NOMO-1 (cell line): ENCODE results near the gene ZFHX3.

ENCODE experiments used
- DNase-seq, 2 experiments: peaks; one replicate each; lab custom pipeline; 2025; ENCODE audit not compliant: unreplicated experiment in 2 of 2; lab: John Stamatoyannopoulos, UW

Gene ZFHX3

GRCh38 chr16:72857834-72858664, 189.9 kb downstream of the ZFHX3 start:
- no peak for DNase-seq

GRCh38 chr16:72856797-72857196, 191.1 kb downstream of the ZFHX3 start:
- no peak for DNase-seq

- DNase-seq, result no peak
Measured at GRCh38 chr16:72854267-72854959, 193.5 kb downstream of the ZFHX3 start.

- peak; percentile 72 to 80 for DNase-seq
Measured at GRCh38 chr16:72853575-72854266, 194.2 kb downstream of the ZFHX3 start.

- DNase-seq, result no peak
Measured at GRCh38 chr16:72852421-72852820, 195.5 kb downstream of the ZFHX3 start.

- DNase-seq, result no peak
Measured at GRCh38 chr16:72850853-72851252, 197.1 kb downstream of the ZFHX3 start.

- DNase-seq, result no peak
Measured at GRCh38 chr16:72850021-72850420, 197.9 kb downstream of the ZFHX3 start.

GRCh38 chr16:72848759-72849664, 198.9 kb downstream of the ZFHX3 start:
- no peak for DNase-seq

GRCh38 chr16:72848028-72848400, 199.9 kb downstream of the ZFHX3 start:
- no peak for DNase-seq

GRCh38 chr16:72847187-72848027, 200.5 kb downstream of the ZFHX3 start:
- peak in 1 of 2 experiments; percentile 7 for DNase-seq

DNA sequence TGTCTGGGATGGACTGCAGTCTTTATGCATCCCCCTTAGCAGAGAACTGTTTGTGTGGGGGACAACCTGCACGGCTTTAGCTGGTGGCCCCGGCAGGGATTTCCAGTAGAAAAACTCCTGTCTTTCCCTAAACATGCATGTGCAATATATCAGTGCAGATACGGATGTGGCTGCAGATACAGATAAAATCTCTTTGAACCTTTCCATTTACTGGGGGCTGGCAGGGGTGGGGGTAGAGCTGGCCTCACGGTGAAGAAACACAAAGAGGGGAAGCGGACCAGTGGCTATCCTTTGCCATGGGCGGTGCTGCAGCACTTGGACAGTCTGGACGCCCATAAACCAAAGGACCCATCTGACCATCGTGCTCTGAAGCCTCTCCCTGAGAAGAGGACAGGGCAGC, 201.3 kb downstream of the ZFHX3 start:
- no peak for DNase-seq

- DNase-seq, result no peak
Measured at GRCh38 chr16:72845322-72846020, 202.5 kb downstream of the ZFHX3 start.

DNA sequence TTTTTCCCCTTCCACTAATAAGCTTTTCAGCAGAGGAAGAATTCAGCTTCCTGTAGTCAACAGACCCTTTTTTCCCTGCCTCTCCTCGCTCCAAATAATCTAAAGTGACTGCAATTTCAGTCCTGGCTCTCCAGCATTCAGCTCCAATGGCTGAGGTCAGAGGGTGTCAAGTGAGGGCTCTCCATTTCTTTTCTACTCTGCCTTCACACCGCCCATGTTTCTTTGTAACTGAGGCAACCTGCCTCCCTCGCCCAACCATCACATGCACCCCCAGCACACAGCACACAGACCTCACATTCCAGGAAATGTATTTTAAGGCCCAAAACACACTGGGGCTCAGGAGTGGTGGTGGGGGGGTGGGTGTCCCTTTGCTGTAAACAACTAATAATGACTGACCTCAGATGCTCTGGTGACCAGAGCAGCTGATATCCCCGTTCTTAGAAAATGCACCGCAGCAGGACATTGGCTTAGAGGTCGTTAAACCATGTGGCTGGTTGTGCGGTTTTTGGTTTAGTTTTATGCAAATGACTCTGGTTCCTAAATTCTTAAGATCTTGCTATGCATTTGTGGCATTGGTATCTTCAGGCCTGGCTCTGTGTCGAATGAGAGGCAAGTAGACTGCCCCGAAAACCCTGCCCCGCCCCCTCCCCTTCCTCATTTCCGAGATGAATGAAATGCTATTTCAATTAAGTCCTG, 203.6 kb downstream of the ZFHX3 start:
- DNase-seq, result peak in 1 of 2 experiments; percentile 50

DNA sequence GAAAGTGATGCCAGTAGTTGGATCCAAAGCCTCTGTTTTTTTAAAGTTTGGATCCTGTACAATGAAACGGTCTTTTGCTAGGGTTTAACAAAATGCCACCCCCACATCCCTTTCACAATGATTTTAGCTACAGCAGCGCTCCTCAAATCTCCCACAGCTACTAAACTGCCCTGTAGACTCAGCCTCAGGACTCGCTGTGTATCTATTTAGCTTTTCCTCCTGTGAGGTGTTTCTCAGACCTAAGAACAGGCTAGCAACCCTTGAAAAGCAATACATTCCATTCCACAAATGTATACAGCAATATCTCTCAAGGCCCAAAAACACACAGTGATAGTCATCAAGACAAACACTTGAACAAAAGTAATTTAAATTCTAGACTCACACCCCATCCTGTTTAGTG, 206.4 kb downstream of the ZFHX3 start:
- no peak for DNase-seq

DNA sequence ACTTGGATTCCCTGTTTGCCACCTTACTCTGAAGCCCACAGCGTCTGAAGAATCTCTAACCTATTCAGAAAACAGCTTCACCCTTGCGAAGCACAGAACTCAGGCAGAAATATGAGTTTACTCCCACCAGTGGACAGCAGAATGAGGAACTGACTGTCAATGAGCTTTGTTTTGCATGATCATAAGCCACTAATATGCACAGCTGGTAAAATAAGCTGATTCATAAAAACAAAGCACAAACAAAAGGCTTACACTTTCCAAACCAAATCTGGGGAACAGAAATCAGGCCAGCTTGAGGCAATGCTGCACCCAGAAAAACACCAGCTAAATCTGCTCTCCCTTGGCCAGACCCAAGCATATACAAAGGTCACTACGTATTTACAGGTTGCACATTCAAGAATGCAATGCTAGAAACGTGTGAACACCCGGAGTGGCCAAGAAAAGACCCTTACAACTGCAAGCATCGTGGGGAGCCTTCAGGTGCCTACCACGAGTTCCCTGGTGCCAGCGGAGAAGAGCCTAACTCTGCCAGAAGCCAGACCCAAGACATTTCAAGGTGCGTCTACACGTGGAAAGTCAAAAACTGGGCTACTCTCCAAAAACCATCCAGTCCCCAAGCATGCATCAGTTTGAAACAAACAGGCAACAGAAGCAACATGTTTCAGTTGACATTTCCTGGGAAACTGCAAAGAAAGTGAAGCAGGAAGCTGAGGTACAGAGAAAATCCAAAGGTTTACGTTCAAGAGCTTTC, 207.1 kb downstream of the ZFHX3 start:
- peak in 1 of 2 experiments; percentile 52 for DNase-seq

DNA sequence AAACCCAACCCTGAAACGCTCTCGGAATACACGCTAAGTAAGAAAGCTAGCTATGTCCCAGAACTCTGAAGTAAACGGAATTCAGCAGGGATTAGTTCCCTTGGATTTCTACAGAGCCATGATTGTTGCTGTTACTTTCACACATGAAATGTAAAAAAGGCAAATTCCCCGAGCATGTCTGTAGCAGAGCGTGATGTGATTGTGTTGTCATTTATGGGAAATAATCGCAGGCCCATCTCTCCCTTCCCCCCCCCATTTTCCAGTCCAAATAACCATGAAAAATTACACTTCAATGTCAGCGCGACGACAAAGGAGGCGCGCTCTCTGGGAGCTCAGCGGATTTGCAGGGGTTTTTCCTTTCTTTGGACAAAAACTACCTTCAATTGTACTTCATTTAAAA, 209.0 kb downstream of the ZFHX3 start:
- no peak for DNase-seq

DNA sequence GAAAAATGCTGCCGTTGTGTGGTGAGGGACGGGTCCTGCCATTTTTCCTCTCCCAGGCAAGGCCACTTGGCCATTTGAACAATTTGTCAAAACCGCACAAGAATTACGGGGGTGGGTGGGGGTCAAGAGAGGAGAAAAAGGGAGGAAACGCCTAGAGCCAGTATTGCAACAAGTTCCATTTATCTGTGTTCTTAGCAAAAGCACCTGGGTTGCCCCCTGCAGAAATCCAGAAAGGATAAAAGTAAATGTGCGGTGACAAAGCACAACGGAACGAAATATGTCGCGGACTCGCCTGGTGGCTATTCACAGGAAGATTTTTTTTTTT, 209.4 kb downstream of the ZFHX3 start:
- DNase-seq, result no peak
